IgD-negative memory B cell (primary cell): ENCODE measurements around the gene CNTNAP2. TPM values are rescaled to one million over a fixed set of nuclear protein-coding genes. Genes with fewer than 3 reads are reported as not detected.

ENCODE experiments used
- H3K27ac Mint-ChIP-seq, 3 donors: one replicate each; pipeline ENCODE4 v1.8.0; 2020 to 2022; ENCODE audit warnings: mild to moderate bottlenecking in 3 of 3, mixed read lengths in 3 of 3, moderate library complexity in 1 of 3
- H3K27me3 Mint-ChIP-seq: one replicate; pipeline ENCODE4 v1.8.0; 2021; ENCODE audit warnings: mixed read lengths
- H3K36me3 Mint-ChIP-seq: one replicate; pipeline ENCODE4 v1.8.0; 2020; ENCODE audit warnings: mild to moderate bottlenecking, mixed read lengths
- H3K4me1 Mint-ChIP-seq, 3 donors: one replicate each; pipeline ENCODE4 v1.8.0; 2020 to 2022; ENCODE audit warnings: mixed read lengths in 3 of 3, mild to moderate bottlenecking in 1 of 3
- H3K4me3 Mint-ChIP-seq, 4 donors: one replicate each; pipeline ENCODE4 v1.8.0; 2020 to 2022; ENCODE audit warnings: mild to moderate bottlenecking in 4 of 4, mixed read lengths in 4 of 4, moderate library complexity in 3 of 4
- H3K9me3 Mint-ChIP-seq, 3 donors: one replicate each; pipeline ENCODE4 v1.8.0; 2020 to 2021; ENCODE audit warnings: mixed read lengths in 3 of 3, mild to moderate bottlenecking in 1 of 3
- polyA plus RNA-seq: library from polyadenylated mRNA; unstranded; fragments of 300-500 nt; fragmentation: Illumina TruSeq; gene quantifications from one replicate; pipeline ENCODE4 v1.2.3, GENCODE V29; 2021

Gene CNTNAP2
- polyA plus RNA-seq, 1 donor from 2014 or later: 47.3 TPM

GRCh38 chr7:147999962-148000361 lies 1883.4 kb downstream of the CNTNAP2 start:
- Mint-ChIP-seq H3K4me3 (no peak overlapping the region), H3K4me1 (no peaks in the 10 kb centered on the region), H3K9me3 (peaks cover 0 to 2% (median 0%) of the 10 kb centered on the region in 3 donors), H3K27ac (no peak overlapping the region), H3K36me3 (no peaks in the 10 kb centered on the region), H3K27me3 (peaks cover 2% of the 10 kb centered on the region)

- Mint-ChIP-seq H3K36me3 (no peaks in the 10 kb centered on the region), H3K27ac (no peak overlapping the region), H3K9me3 (peaks cover 0 to 4% (median 0%) of the 10 kb centered on the region in 3 donors), H3K27me3 (peaks cover 8% of the 10 kb centered on the region), H3K4me3 (no peak overlapping the region), H3K4me1 (no peaks in the 10 kb centered on the region)
Measured at GRCh38 chr7:148011753-148012152, 1895.2 kb downstream of the CNTNAP2 start.

- no peaks in the 10 kb centered on the region for H3K4me1 Mint-ChIP-seq
- H3K27me3 Mint-ChIP-seq: peaks cover 8% of the 10 kb centered on the region
- peaks cover 0 to 4% (median 1%) of the 10 kb centered on the region in 3 donors for H3K9me3 Mint-ChIP-seq
- no peak overlapping the region for H3K27ac Mint-ChIP-seq
- H3K36me3 Mint-ChIP-seq: no peaks in the 10 kb centered on the region
- no peak overlapping the region for H3K4me3 Mint-ChIP-seq
Measured at GRCh38 chr7:148014001-148014400, 1897.4 kb downstream of the CNTNAP2 start.

GRCh38 chr7:148014541-148014940 lies 1897.9 kb downstream of the CNTNAP2 start:
- H3K4me1 Mint-ChIP-seq: no peaks in the 10 kb centered on the region
- peaks cover 0 to 4% (median 1%) of the 10 kb centered on the region in 3 donors for H3K9me3 Mint-ChIP-seq
- no peaks in the 10 kb centered on the region for H3K36me3 Mint-ChIP-seq
- no peak overlapping the region for H3K4me3 Mint-ChIP-seq
- H3K27ac Mint-ChIP-seq: no peak overlapping the region
- peaks cover 8% of the 10 kb centered on the region for H3K27me3 Mint-ChIP-seq

- H3K4me1 Mint-ChIP-seq: peaks cover 0 to 1% (median 0%) of the 10 kb centered on the region in 3 donors
- H3K4me3 Mint-ChIP-seq: no peak overlapping the region
- H3K27me3 Mint-ChIP-seq: peaks cover 8% of the 10 kb centered on the region
- no peak overlapping the region for H3K27ac Mint-ChIP-seq
- H3K9me3 Mint-ChIP-seq: peaks cover 0 to 3% (median 2%) of the 10 kb centered on the region in 3 donors
- H3K36me3 Mint-ChIP-seq: no peaks in the 10 kb centered on the region
Measured at GRCh38 chr7:148017126-148017525, 1900.5 kb downstream of the CNTNAP2 start.

- Mint-ChIP-seq H3K9me3 (peaks cover 0 to 3% (median 0%) of the 10 kb centered on the region in 3 donors), H3K36me3 (peaks cover 3% of the 10 kb centered on the region), H3K4me3 (no peak overlapping the region), H3K4me1 (peaks cover 0 to 1% (median 0%) of the 10 kb centered on the region in 3 donors), H3K27me3 (peaks cover 4% of the 10 kb centered on the region), H3K27ac (no peak overlapping the region)
Measured at GRCh38 chr7:148020679-148021078, 1904.1 kb downstream of the CNTNAP2 start.

GRCh38 chr7:148021507-148022045 lies 1905.0 kb downstream of the CNTNAP2 start:
- no peak overlapping the region for H3K4me3 Mint-ChIP-seq
- H3K4me1 Mint-ChIP-seq: peaks cover 0 to 1% (median 0%) of the 10 kb centered on the region in 3 donors
- peaks cover 0 to 3% (median 0%) of the 10 kb centered on the region in 3 donors for H3K9me3 Mint-ChIP-seq
- no peak overlapping the region for H3K27ac Mint-ChIP-seq
- peaks cover 3% of the 10 kb centered on the region for H3K36me3 Mint-ChIP-seq
- peaks cover 3% of the 10 kb centered on the region for H3K27me3 Mint-ChIP-seq

- Mint-ChIP-seq H3K4me3 (no peak overlapping the region), H3K4me1 (peaks cover 0 to 1% (median 0%) of the 10 kb centered on the region in 3 donors), H3K27me3 (peaks cover 3% of the 10 kb centered on the region), H3K36me3 (peaks cover 3% of the 10 kb centered on the region), H3K27ac (no peak overlapping the region), H3K9me3 (peaks cover 0 to 3% (median 0%) of the 10 kb centered on the region in 3 donors)
Measured at GRCh38 chr7:148022832-148023231, 1906.2 kb downstream of the CNTNAP2 start.

GRCh38 chr7:148026713-148027112 lies 1910.1 kb downstream of the CNTNAP2 start:
- Mint-ChIP-seq H3K36me3 (peaks cover 3% of the 10 kb centered on the region), H3K27me3 (no peaks in the 10 kb centered on the region), H3K4me3 (no peak overlapping the region), H3K9me3 (peaks cover 0 to 2% (median 0%) of the 10 kb centered on the region in 3 donors), H3K4me1 (no peaks in the 10 kb centered on the region), H3K27ac (no peak overlapping the region)

GRCh38 chr7:148028165-148028564 lies 1911.6 kb downstream of the CNTNAP2 start:
- H3K27me3 Mint-ChIP-seq: no peaks in the 10 kb centered on the region

GRCh38 chr7:148031019-148031418 lies 1914.4 kb downstream of the CNTNAP2 start:
- H3K36me3 Mint-ChIP-seq: no peaks in the 10 kb centered on the region
- no peaks in the 10 kb centered on the region for H3K27me3 Mint-ChIP-seq
- H3K27ac Mint-ChIP-seq: no peak overlapping the region
- H3K4me1 Mint-ChIP-seq: no peaks in the 10 kb centered on the region
- H3K9me3 Mint-ChIP-seq: peaks cover 0 to 5% (median 0%) of the 10 kb centered on the region in 3 donors
- no peak overlapping the region for H3K4me3 Mint-ChIP-seq

More at GRCh38 chr7:148028165-148028564, 1911.6 kb downstream of the CNTNAP2 start:
- H3K4me1 Mint-ChIP-seq: no peaks in the 10 kb centered on the region
- no peaks in the 10 kb centered on the region for H3K36me3 Mint-ChIP-seq
- peaks cover 0 to 2% (median 0%) of the 10 kb centered on the region in 3 donors for H3K9me3 Mint-ChIP-seq
- H3K27ac Mint-ChIP-seq: no peak overlapping the region
- no peak overlapping the region for H3K4me3 Mint-ChIP-seq

GRCh38 chr7:148031811-148032210 lies 1915.2 kb downstream of the CNTNAP2 start:
- H3K9me3 Mint-ChIP-seq: peaks cover 0 to 5% (median 0%) of the 10 kb centered on the region in 3 donors
- H3K36me3 Mint-ChIP-seq: no peaks in the 10 kb centered on the region
- H3K4me1 Mint-ChIP-seq: no peaks in the 10 kb centered on the region
- H3K4me3 Mint-ChIP-seq: no peak overlapping the region
- H3K27me3 Mint-ChIP-seq: no peaks in the 10 kb centered on the region
- no peak overlapping the region for H3K27ac Mint-ChIP-seq

GRCh38 chr7:148035950-148036349 lies 1919.3 kb downstream of the CNTNAP2 start:
- Mint-ChIP-seq H3K36me3 (peaks cover 3% of the 10 kb centered on the region), H3K27ac (no peak overlapping the region), H3K4me3 (no peak overlapping the region), H3K27me3 (no peaks in the 10 kb centered on the region), H3K4me1 (no peaks in the 10 kb centered on the region), H3K9me3 (peaks cover 0 to 3% (median 0%) of the 10 kb centered on the region in 3 donors)

GRCh38 chr7:148037044-148037443 lies 1920.4 kb downstream of the CNTNAP2 start:
- Mint-ChIP-seq H3K4me3 (no peak overlapping the region), H3K9me3 (peaks cover 0 to 3% (median 0%) of the 10 kb centered on the region in 3 donors), H3K27me3 (no peaks in the 10 kb centered on the region), H3K27ac (no peak overlapping the region), H3K4me1 (no peaks in the 10 kb centered on the region), H3K36me3 (peaks cover 3% of the 10 kb centered on the region)

- Mint-ChIP-seq H3K27ac (no peak overlapping the region), H3K4me3 (no peak overlapping the region), H3K9me3 (no peaks in the 10 kb centered on the region), H3K4me1 (no peaks in the 10 kb centered on the region), H3K27me3 (peaks cover 5% of the 10 kb centered on the region), H3K36me3 (peaks cover 3% of the 10 kb centered on the region)
Measured at GRCh38 chr7:148041156-148041555, 1924.6 kb downstream of the CNTNAP2 start.

GRCh38 chr7:148042935-148043631 lies 1926.5 kb downstream of the CNTNAP2 start:
- peaks cover 3% of the 10 kb centered on the region for H3K36me3 Mint-ChIP-seq
- H3K4me1 Mint-ChIP-seq: no peaks in the 10 kb centered on the region

More at GRCh38 chr7:148042935-148043631, 1926.5 kb downstream of the CNTNAP2 start:
- Mint-ChIP-seq H3K27me3 (peaks cover 5% of the 10 kb centered on the region), H3K4me3 (no peak overlapping the region), H3K27ac (no peak overlapping the region), H3K9me3 (peaks cover 0 to 2% (median 0%) of the 10 kb centered on the region in 3 donors)
